ENCODE measurements around the gene PGLYRP1. TPM values are rescaled to one million over a fixed set of nuclear protein-coding genes. Genes with fewer than 3 reads are reported as not detected.

Gene PGLYRP1
- not detected for polyA plus RNA-seq (2013, experiment 1 of 2)
- polyA plus RNA-seq (2013, experiment 2 of 2) = not detected

DNA sequence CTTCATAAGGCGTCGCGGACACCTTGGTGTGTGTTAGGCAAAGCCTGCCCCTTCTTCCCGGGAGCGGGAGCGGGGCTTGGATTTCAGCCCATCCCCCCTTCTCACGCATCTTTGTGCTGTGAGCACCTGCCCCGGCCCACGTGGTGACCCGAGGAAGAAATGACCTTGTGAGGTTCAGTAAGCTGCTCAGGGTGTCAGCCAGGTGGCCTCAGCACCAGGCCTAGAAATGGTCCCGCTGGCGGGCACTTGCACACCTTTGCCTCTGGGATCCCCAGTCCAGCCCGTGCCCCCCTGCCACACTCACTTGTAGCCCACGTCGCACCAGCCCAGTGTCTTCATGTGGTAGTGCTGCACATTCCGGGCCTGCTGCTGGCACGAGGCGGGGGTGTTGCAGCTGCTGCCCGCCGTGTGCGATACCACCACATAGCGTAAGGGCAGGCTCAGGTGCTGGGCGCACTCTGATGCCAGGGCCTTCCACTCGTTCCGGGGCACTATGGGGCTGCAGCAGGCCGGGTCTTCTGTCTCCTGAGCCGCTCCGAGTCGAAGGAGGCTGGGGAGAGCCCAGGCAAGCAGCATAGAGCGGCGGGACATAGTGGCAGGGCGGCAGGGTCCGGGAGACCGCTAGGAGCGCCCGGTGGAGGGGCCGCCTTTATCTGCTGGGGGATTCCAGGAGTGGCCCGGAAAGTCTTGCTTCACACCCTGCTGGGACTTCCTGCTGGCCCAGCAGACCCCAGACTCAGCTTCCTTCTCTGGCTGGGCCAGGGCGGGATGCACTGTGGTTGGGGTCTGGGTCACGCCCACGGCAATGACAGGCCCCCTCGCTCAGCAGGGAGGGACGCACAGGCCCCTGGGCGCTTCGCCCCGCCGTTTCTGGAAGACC, at the start of gene PGLYRP1:
PGLYRP1 (minus strand) TSS at position 623 of the 880 bp plus-strand sequence; CDS start at position 591, 32 bp downstream.
- Histone ChIP-seq H3K4me3 (ENCODE audit: insufficient read depth in 1 of 2, low read depth in 1 of 2, low read length in 2 of 2) (no peak within 1 kb of the TSS), H2BK15ac (ENCODE audit: low read depth, poor library complexity, severe bottlenecking) (no peak within 1 kb of the TSS), H2BK5ac (ENCODE audit: low read depth, low read length, poor library complexity, severe bottlenecking) (no peak within 1 kb of the TSS), H3K18ac (ENCODE audit: low read depth in 1 of 2, low read length in 2 of 2) (no peak within 1 kb of the TSS), H2BK120ac (ENCODE audit: low read depth, low read length) (no peak within 1 kb of the TSS), H3K27me3 (ENCODE audit: control insufficient read depth in 1 of 2, insufficient read depth in 1 of 2, low read length in 2 of 2) (peaks cover 0 to 34% of the 10 kb centered on the region in 2 experiments), H3K14ac (ENCODE audit: low read length in 2 of 2) (peak within 1 kb of the TSS in 1 of 2 experiments; percentile 6), H3K23ac (ENCODE audit: low read length in 2 of 2) (no peak within 1 kb of the TSS), H2AK5ac (ENCODE audit: low read length, severe bottlenecking) (no peak within 1 kb of the TSS), H4K8ac (ENCODE audit: low read length) (no peak within 1 kb of the TSS), H2BK12ac (ENCODE audit: low read length in 2 of 2) (no peak within 1 kb of the TSS), H3K79me1 (replicated peaks; ENCODE audit: low read length, poor library complexity, severe bottlenecking) (no peaks in the 10 kb centered on the region), H3K4me2 (ENCODE audit: low read length, poor library complexity, severe bottlenecking) (no peak within 1 kb of the TSS), H3K36me3 (ENCODE audit: control insufficient read depth in 1 of 2, insufficient read depth in 2 of 2, low read depth in 1 of 2, low read length in 2 of 2) (peaks cover 4 to 33% of the 10 kb centered on the region in 2 experiments), H3K4ac (ENCODE audit: low read depth in 1 of 2, low read length in 2 of 2) (no peak within 1 kb of the TSS), H3K9me3 (ENCODE audit: control insufficient read depth, low read length) (no peaks in the 10 kb centered on the region), H3K27ac (ENCODE audit: low read length, poor library complexity, severe bottlenecking) (no peak within 1 kb of the TSS), H3K9ac (ENCODE audit: low read length) (no peak within 1 kb of the TSS), H3K4me1 (ENCODE audit: control insufficient read depth, insufficient read depth, low read depth, low read length) (peaks cover 4% of the 10 kb centered on the region), H4K91ac (ENCODE audit: low read length) (no peak within 1 kb of the TSS), H2AFZ (ENCODE audit: low read depth, low read length) (no peak within 1 kb of the TSS)
- WGBS = 89% methylated on average over 47 of the region's 47 CpGs
- DNase-seq = no peak

- DNase-seq = peak; percentile 68
- peaks cover 6 to 31% of the 10 kb centered on the region in 2 experiments for H3K27me3 ChIP-seq (ENCODE audit: control insufficient read depth in 1 of 2, insufficient read depth in 1 of 2, low read length in 2 of 2)
- no peak overlapping the region for H3K14ac ChIP-seq (ENCODE audit: low read length in 2 of 2)
- 79% methylated on average over 6 of the region's 6 CpGs for WGBS
- H4K8ac ChIP-seq (ENCODE audit: low read length) = no peak overlapping the region
- no peak overlapping the region for H2BK12ac ChIP-seq (ENCODE audit: low read length in 2 of 2)
- H3K4ac ChIP-seq (ENCODE audit: low read depth in 1 of 2, low read length in 2 of 2) = no peak overlapping the region
- no peak overlapping the region for H2BK120ac ChIP-seq (ENCODE audit: low read depth, low read length)
- H3K9me3 ChIP-seq (ENCODE audit: control insufficient read depth, low read length) = no peaks in the 10 kb centered on the region
- H2AK5ac ChIP-seq (ENCODE audit: low read length, severe bottlenecking) = no peak overlapping the region
- no peak overlapping the region for H3K4me2 ChIP-seq (ENCODE audit: low read length, poor library complexity, severe bottlenecking)
- no peaks in the 10 kb centered on the region for H3K79me1 ChIP-seq (replicated peaks; ENCODE audit: low read length, poor library complexity, severe bottlenecking)
- H3K18ac ChIP-seq (ENCODE audit: low read depth in 1 of 2, low read length in 2 of 2) = no peak overlapping the region
- no peak overlapping the region for H2BK15ac ChIP-seq (ENCODE audit: low read depth, poor library complexity, severe bottlenecking)
- peaks cover 11% of the 10 kb centered on the region for H3K4me1 ChIP-seq (ENCODE audit: control insufficient read depth, insufficient read depth, low read depth, low read length)
- peak overlapping the region; percentile 22 for H3K27ac ChIP-seq (ENCODE audit: low read length, poor library complexity, severe bottlenecking)
- no peak overlapping the region for H2AFZ ChIP-seq (ENCODE audit: low read depth, low read length)
- no peaks in the 10 kb centered on the region for H3K36me3 ChIP-seq (ENCODE audit: control insufficient read depth in 1 of 2, insufficient read depth in 2 of 2, low read depth in 1 of 2, low read length in 2 of 2)
- peak overlapping the region in 1 of 2 experiments; percentile 3 for H3K4me3 ChIP-seq (ENCODE audit: insufficient read depth in 1 of 2, low read depth in 1 of 2, low read length in 2 of 2)
- H3K23ac ChIP-seq (ENCODE audit: low read length in 2 of 2) = no peak overlapping the region
- H2BK5ac ChIP-seq (ENCODE audit: low read depth, low read length, poor library complexity, severe bottlenecking) = no peak overlapping the region
- no peak overlapping the region for H4K91ac ChIP-seq (ENCODE audit: low read length)
- H3K9ac ChIP-seq (ENCODE audit: low read length) = peak overlapping the region; percentile 51
These were observed 47.0 kb upstream of the PGLYRP1 start for GRCh38 chr19:46069806-46070341.

DNA sequence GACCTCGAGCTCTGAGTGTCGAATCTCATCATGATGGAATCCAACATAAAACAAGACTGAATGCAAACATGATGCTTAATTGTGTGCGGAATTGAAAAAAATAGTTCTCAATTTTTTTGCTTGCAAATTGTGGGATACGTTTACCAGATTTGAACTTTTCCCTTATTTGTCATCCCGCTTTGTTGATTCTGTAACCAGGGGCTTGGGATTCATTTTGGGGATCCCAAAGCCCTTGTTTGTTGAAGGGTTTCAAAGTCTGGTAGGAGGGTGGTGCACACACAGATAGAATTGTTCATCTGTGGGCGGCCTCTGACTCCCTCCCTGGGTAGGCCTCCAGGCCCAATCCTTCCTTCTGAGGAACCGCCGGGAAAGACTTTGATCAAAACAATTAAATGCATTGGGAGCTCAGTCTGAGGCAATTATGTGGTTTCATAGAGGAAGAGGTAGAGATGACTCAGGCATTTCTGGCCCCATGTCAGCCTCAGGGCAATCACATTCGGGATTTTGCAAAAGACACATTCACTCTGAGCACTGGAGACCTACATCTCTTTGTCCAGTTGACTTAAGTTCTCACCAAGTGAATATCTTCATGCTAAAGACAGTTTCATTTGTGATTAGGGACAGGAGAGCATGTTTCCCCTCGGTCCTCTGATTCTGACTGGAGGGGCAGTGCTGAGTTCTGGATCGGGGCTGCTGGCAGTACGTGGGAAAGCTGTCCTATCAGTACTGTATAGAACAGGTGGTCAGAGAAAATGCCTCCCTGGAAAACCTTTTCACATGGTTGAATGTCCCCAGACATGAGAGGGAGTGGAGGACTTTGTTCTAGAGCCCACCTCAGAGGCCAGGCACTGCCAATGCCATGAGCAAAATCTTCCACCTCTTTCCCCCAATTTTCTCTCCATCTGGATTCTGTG, 45.7 kb upstream of the PGLYRP1 start:
- H3K23ac ChIP-seq (ENCODE audit: low read length in 2 of 2) = no peak overlapping the region
- peak overlapping the region; percentile 96 for H2AK5ac ChIP-seq (ENCODE audit: low read length, severe bottlenecking)
- H2BK12ac ChIP-seq (ENCODE audit: low read length in 2 of 2) = no peak overlapping the region
- peaks cover 0 to 26% of the 10 kb centered on the region in 2 experiments for H3K27me3 ChIP-seq (ENCODE audit: control insufficient read depth in 1 of 2, insufficient read depth in 1 of 2, low read length in 2 of 2)
- peak overlapping the region in 1 of 2 experiments; percentile 36 for H3K4me3 ChIP-seq (ENCODE audit: insufficient read depth in 1 of 2, low read depth in 1 of 2, low read length in 2 of 2)
- no peak overlapping the region for H4K8ac ChIP-seq (ENCODE audit: low read length)
- WGBS = 74% methylated on average over 12 of the region's 12 CpGs
- H2BK120ac ChIP-seq (ENCODE audit: low read depth, low read length) = no peak overlapping the region
- no peak overlapping the region for H3K14ac ChIP-seq (ENCODE audit: low read length in 2 of 2)
- peak overlapping the region; percentile 51 for H3K9ac ChIP-seq (ENCODE audit: low read length)
- peak overlapping the region; percentile 55 for H3K27ac ChIP-seq (ENCODE audit: low read length, poor library complexity, severe bottlenecking)
- H3K9me3 ChIP-seq (ENCODE audit: control insufficient read depth, low read length) = no peaks in the 10 kb centered on the region
- no peak overlapping the region for H3K4me2 ChIP-seq (ENCODE audit: low read length, poor library complexity, severe bottlenecking)
- peak overlapping the region; percentile 74 for H2BK5ac ChIP-seq (ENCODE audit: low read depth, low read length, poor library complexity, severe bottlenecking)
- H3K4ac ChIP-seq (ENCODE audit: low read depth in 1 of 2, low read length in 2 of 2) = no peak overlapping the region
- no peak overlapping the region for H3K18ac ChIP-seq (ENCODE audit: low read depth in 1 of 2, low read length in 2 of 2)
- no peaks in the 10 kb centered on the region for H3K79me1 ChIP-seq (replicated peaks; ENCODE audit: low read length, poor library complexity, severe bottlenecking)
- H2BK15ac ChIP-seq (ENCODE audit: low read depth, poor library complexity, severe bottlenecking) = no peak overlapping the region
- no peak overlapping the region for H2AFZ ChIP-seq (ENCODE audit: low read depth, low read length)
- H3K36me3 ChIP-seq (ENCODE audit: control insufficient read depth in 1 of 2, insufficient read depth in 2 of 2, low read depth in 1 of 2, low read length in 2 of 2) = no peaks in the 10 kb centered on the region
- H3K4me1 ChIP-seq (ENCODE audit: control insufficient read depth, insufficient read depth, low read depth, low read length) = peaks cover 11% of the 10 kb centered on the region
- peak; percentile 65 for DNase-seq
- no peak overlapping the region for H4K91ac ChIP-seq (ENCODE audit: low read length)
